ENCODE results near the gene ANLN.

The ANLN gene

GRCh38 chr7:36363515-36363914 is 26.1 kb upstream of the ANLN start:
- TF ChIP-seq LEF1 (IDR thresholded peaks at IDR 0.05; ENCODE audit: borderline replicate concordance) = no peak
- TF ChIP-seq NFRKB (IDR thresholded peaks at IDR 0.05) = no peak
- no peak for TF ChIP-seq FOXK2 (IDR thresholded peaks at IDR 0.05)
- no peak for TF ChIP-seq TARDBP (IDR thresholded peaks at IDR 0.05)
- TF ChIP-seq ZNF384 (IDR thresholded peaks at IDR 0.05) = no peak
- TF ChIP-seq FOXA1 (IDR thresholded peaks at IDR 0.05) = no peak
- no peak for TF ChIP-seq HDGF (IDR thresholded peaks at IDR 0.05; ENCODE audit: borderline replicate concordance)
- TF ChIP-seq BHLHE40 (IDR thresholded peaks at IDR 0.05; ENCODE audit: borderline replicate concordance) = no peak
- no peak for TF ChIP-seq FOXM1 (IDR thresholded peaks at IDR 0.05; ENCODE audit: borderline replicate concordance)
- TF ChIP-seq PKNOX1 (IDR thresholded peaks at IDR 0.05) = no peak
- TF ChIP-seq CTBP1 (IDR thresholded peaks at IDR 0.05; ENCODE audit: borderline replicate concordance) = no peak
- TF ChIP-seq ARNT (IDR thresholded peaks at IDR 0.05) = no peak
- TF ChIP-seq ELF4 (IDR thresholded peaks at IDR 0.05) = no peak
- TF ChIP-seq SP1 (IDR thresholded peaks at IDR 0.05) = no peak
- no peak for TF ChIP-seq L3MBTL2 (conservative IDR thresholded peaks at IDR 0.05)
- TF ChIP-seq SUZ12 (IDR thresholded peaks at IDR 0.05) = no peak
- ChIA-PET CTCF (no interaction called here), POLR2A (interaction anchor here (2.1 kb wide), 1 partner anchor 26 kb away, joined by 6 read pairs; the partner anchor contains the start of gene ANLN)
- no peak for DNase-seq (ENCODE audit: extremely low spot score)

DNA sequence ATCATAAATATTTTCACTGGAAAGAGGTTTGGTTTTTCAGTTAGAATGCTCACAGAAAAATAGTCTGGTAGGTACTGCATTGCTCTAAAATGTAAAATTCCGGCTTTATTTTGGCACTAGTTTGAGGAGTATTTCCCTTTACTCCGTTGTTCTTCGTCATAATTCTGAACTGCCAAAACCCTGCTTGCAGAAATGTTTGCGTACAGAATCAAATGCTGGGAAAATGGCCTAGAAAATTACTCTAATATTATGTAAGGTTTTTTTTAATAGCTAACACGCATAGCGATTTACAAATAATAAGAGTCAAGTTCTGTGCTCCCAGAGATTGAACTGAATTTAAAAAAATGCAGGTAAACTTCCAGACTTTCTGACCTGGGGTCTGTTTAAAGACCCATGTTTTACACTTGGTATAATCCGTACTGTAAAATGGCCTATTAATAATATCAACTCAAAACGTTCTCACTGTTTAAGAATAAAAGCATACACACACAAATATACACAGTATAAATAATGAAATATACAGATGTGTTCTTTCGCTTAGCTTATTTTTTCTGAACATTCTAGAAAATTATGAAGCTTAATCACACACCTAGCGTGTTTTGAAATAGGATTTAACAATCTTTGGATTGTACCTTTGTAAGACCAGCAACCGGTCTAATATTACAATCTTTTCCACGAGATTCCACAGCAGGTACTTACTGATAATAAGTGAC is 23.5 kb upstream of the ANLN start:
- TF ChIP-seq ZNF384 (IDR thresholded peaks at IDR 0.05) (no peak), LEF1 (IDR thresholded peaks at IDR 0.05; ENCODE audit: borderline replicate concordance) (no peak), FOXM1 (IDR thresholded peaks at IDR 0.05; ENCODE audit: borderline replicate concordance) (no peak), PKNOX1 (IDR thresholded peaks at IDR 0.05) (no peak), NFRKB (IDR thresholded peaks at IDR 0.05) (no peak), TARDBP (IDR thresholded peaks at IDR 0.05) (no peak), FOXK2 (IDR thresholded peaks at IDR 0.05) (no peak), SUZ12 (IDR thresholded peaks at IDR 0.05) (no peak), FOXA1 (IDR thresholded peaks at IDR 0.05) (no peak), ARNT (IDR thresholded peaks at IDR 0.05) (no peak), ELF4 (IDR thresholded peaks at IDR 0.05) (no peak), L3MBTL2 (conservative IDR thresholded peaks at IDR 0.05) (no peak), CTBP1 (IDR thresholded peaks at IDR 0.05; ENCODE audit: borderline replicate concordance) (no peak), HDGF (IDR thresholded peaks at IDR 0.05; ENCODE audit: borderline replicate concordance) (no peak), BHLHE40 (IDR thresholded peaks at IDR 0.05; ENCODE audit: borderline replicate concordance) (no peak), SP1 (IDR thresholded peaks at IDR 0.05) (no peak)
- no peak for DNase-seq (ENCODE audit: extremely low spot score)
- CTCF ChIA-PET = interaction anchor here (1.3 to 2.0 kb wide), 3 partner anchors 23 to 47 kb away, joined by 4 to 10 read pairs (median 7); partner anchors contain the start of gene ANLN
- POLR2A ChIA-PET = interaction anchor here (1.4 to 3.3 kb wide), 3 partner anchors 10 to 566 kb away, joined by 3 to 33 read pairs (median 5); partner anchors contain the start of genes ANLN and SEPTIN7

DNA sequence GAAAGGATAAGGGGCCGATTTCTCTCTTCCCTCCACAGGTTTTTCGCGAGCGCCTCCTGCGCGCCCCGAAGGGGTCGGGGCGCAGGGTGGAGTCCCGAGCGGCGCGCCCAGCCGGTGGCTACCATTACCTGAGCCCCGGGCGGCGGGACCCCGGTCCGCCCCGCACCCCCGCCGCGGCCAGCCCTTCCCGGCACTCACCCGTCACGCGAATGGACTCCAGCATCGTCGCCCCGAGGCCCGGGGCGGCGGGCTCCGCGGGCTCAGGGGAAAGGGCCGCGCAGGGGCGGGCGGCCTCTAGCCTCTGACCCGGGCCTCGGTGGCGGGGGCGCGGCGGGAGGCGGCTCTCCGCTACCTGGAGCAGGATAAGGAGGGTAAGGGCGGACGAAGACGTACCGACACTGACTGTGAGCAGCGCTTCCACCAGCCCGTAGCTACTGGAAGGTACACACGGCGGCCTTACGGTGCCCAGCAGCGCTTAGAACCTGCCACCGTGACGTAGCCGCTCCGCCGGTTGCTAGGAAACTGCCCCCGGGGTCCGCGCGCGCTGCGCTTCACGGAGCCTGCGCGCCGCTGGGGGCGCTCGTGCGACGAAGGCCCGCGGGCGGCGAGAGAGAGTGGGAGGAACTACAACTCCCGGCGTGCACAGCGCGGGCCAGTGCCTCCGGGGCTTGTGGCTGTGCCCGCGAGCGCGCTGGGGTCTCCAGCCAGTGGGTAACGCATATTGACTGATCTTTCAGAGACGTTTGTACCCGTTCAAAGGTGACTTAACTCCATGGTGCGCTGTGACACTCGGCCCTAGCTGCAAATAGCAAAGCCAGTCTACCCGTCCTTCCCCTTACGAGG is 22.7 kb upstream of the ANLN start:
- ChIA-PET POLR2A (interaction anchor here (0.6 to 3.3 kb wide), 4 partner anchors 10 to 566 kb away, joined by 3 to 33 read pairs (median 4); partner anchors contain the start of genes ANLN and SEPTIN7), CTCF (interaction anchor here (0.6 to 2.0 kb wide), 5 partner anchors 22 to 862 kb away, joined by 3 to 10 read pairs (median 4); partner anchors contain the start of gene ANLN)
- TF ChIP-seq LEF1 (IDR thresholded peaks at IDR 0.05; ENCODE audit: borderline replicate concordance) = no peak
- no peak for TF ChIP-seq ELF4 (IDR thresholded peaks at IDR 0.05)
- TF ChIP-seq L3MBTL2 (conservative IDR thresholded peaks at IDR 0.05) = no peak
- no peak for TF ChIP-seq ARNT (IDR thresholded peaks at IDR 0.05)
- no peak for TF ChIP-seq PKNOX1 (IDR thresholded peaks at IDR 0.05)
- TF ChIP-seq FOXK2 (IDR thresholded peaks at IDR 0.05) = no peak
- DNase-seq (ENCODE audit: extremely low spot score) = peak; percentile 94

GRCh38 chr7:36367561-36368077 is 22.0 kb upstream of the ANLN start:
- POLR2A ChIA-PET = interaction anchor here (0.6 to 3.3 kb wide), 4 partner anchors 11 to 567 kb away, joined by 3 to 33 read pairs (median 4); partner anchors contain the start of genes ANLN and SEPTIN7
- no peak for DNase-seq (ENCODE audit: extremely low spot score)

More at GRCh38 chr7:36367561-36368077, 22.0 kb upstream of the ANLN start:
- CTCF ChIA-PET = interaction anchor here (0.6 to 2.0 kb wide), 4 partner anchors 21 to 862 kb away, joined by 3 to 10 read pairs (median 4); partner anchors contain the start of gene ANLN
- TF ChIP-seq FOXK2 (IDR thresholded peaks at IDR 0.05) (no peak), LEF1 (IDR thresholded peaks at IDR 0.05; ENCODE audit: borderline replicate concordance) (no peak), HDGF (IDR thresholded peaks at IDR 0.05; ENCODE audit: borderline replicate concordance) (no peak), SP1 (IDR thresholded peaks at IDR 0.05) (no peak), PKNOX1 (IDR thresholded peaks at IDR 0.05) (no peak), L3MBTL2 (conservative IDR thresholded peaks at IDR 0.05) (no peak; the same call in 1 of the 2 replicates), CTBP1 (IDR thresholded peaks at IDR 0.05; ENCODE audit: borderline replicate concordance) (no peak), BHLHE40 (IDR thresholded peaks at IDR 0.05; ENCODE audit: borderline replicate concordance) (no peak), NFRKB (IDR thresholded peaks at IDR 0.05) (no peak), ZNF384 (IDR thresholded peaks at IDR 0.05) (no peak), FOXM1 (IDR thresholded peaks at IDR 0.05; ENCODE audit: borderline replicate concordance) (no peak), FOXA1 (IDR thresholded peaks at IDR 0.05) (no peak)

All from HEK293T (cell line).